CD4-positive, alpha-beta T cell treated with Interleukin-2 at 100 ng/mL for 4 hours (primary cell): Measurements from ENCODE around the gene ADRM1.

Source experiments
- DNase-seq: peaks from one replicate; pipeline ENCODE4 v3.0.0-alpha.2; 2020; ENCODE audit warnings: low spot score

The ADRM1 gene

DNA sequence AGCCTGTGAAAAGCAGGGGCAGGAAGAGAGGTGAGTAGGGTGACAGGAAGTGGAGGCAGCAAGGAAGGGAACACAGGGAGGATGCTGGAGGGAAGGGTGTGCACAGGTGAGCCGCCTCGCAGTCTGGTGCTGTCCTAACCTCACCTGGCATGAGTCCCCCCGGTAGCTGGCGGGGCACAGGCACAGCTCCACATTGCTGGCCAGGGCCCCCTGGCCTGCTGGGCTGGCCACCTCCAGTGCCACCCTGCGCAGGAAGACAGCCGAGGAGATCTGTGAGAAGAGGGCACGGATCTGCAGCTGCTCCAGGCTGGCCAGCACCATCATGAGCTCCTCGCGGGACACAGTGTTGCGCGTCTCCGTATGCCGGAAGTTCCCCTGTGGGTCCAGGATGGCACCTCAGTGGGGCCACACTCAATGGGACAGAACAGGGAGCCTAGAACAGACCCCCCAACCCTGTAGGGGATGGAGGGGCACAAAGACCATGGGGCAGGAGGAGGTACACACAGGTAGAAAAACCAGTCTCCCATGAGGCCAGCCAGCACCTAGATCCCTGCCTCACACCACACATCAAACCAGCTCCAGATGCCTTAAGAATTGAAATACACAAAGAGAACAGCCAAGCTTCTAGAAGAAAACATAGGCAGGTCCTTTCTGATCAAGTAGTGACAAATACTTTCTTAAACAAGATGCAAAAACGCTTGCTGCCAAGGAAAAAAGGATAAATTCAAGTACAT lies 22.5 kb downstream of the ADRM1 start:
- no peak for DNase-seq

DNA sequence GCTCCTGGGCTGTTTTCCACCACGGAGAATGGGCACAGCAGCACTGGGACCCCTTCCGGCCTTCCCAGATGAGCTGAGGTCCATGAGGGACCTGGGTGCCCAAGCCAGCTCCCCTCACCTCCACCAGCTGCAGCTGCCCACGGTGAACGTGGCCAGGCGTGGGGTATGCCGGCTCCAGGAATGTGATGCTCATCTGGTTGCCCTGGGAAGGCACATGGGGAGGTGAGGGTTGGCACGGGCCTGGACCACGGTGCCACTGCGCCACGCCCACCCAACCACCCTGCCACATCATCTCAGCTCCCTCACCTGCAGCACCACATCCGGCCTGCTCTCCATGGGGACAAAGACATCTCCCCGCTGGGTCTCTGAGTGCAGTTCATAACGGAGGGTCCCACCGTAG lies 23.8 kb downstream of the ADRM1 start:
- no peak for DNase-seq

DNA sequence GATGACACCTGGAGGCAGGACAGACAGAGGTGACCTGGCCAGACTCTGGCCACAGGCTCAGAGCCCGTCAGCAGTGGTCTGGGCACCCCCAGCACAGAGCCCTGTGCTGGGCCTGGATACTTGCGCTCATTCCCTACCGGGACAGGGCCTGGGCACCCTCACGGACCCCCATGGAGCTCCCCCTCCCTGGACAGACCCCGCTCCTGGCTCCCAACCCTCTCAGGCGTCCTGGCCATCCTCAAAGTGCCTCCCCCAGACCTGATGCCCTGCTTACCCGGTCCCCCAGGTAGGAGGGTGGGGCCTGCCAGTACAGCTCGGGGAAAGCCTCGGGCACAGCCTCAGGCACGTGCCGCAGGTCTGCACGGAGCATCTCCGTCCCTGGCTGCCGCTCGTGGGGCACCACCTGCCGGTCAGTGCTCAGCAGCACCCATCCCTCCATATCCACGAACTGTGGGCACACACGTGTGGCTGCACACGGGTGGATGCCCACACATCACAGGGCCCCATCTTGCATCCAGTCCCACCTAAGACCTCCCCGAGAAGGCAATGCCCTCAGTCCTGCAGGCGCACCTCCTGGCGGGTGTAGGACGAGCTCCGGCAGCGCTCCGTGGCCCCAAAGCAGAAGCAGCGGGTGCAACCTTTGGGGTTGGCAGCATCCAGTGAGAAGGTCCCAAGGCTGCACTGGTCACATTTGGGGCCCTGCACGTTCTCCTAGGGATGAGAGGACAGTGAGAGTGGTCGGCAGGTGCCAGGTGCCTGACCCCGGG lies 24.3 kb downstream of the ADRM1 start:
- no peak for DNase-seq

DNA sequence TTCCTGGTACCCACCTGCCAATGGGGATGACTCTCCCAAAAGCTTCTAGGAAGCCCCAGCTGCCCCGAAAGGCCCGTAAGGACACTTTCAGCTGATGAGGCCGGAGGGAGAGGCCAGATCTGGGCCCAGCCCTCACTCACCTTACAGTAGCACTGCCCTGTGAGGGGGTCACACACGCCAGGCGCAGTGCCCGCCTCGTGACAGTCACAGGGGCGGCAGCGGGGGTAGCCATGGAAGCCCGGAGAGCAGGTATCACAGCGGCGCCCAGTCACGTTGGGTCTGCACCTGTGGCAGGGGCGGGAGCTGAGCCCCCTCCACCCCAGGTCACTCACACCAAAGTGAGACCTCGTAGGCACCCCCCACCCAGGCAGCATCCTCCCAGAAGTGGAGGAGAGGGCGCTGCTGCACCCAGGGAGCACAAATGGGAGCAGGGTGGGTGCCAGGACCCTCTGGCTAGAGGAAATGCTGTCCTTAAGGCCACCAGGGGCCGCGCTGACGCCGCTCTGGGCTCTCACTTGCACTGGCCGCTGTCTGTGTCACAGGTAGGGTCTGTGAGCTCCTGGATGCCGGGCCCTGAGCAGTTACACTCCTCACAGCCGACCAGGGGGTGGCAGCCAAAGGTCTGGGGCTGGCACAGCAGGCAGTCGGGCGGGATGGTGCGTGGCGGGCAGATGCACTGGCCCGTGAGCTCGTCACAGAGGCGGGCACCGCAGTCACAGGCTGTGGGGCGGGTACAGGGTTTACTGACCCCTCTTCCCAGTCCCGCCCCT lies 25.1 kb downstream of the ADRM1 start:
- no peak for DNase-seq

DNA sequence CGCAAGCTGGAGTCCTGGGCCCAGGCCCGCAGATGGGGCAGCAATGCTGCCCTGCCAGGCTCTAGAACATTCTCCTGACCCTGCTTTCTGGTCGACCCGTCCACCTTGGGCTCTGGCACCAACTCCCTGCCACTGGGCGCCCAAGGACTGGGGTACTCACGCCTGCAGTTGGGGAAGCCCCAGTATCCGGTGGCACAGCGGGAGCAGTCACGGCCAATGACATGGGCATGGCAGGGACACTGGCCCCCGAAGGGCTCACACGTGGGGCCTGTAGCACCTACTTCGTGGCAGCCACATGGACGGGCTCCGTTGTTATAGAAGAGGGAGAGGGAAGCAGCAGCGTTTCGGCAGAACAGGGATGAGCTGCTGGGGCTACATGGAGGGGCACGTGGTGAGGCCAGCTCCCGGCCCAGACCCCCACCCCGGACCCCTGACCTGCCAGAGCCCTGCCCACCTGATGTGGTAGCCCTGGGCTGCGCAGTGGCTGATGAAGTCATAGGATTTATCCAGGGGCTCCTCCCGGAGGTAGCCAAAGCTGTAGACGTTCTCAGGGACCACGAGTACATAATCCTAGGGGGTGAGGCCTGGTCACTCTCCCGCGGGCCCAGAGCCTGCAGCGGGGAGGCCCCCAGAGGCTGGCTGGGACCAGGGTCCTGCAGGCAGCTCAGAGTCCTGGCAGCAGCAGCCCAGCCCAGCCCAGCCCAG lies 26.0 kb downstream of the ADRM1 start:
- no peak for DNase-seq

DNA sequence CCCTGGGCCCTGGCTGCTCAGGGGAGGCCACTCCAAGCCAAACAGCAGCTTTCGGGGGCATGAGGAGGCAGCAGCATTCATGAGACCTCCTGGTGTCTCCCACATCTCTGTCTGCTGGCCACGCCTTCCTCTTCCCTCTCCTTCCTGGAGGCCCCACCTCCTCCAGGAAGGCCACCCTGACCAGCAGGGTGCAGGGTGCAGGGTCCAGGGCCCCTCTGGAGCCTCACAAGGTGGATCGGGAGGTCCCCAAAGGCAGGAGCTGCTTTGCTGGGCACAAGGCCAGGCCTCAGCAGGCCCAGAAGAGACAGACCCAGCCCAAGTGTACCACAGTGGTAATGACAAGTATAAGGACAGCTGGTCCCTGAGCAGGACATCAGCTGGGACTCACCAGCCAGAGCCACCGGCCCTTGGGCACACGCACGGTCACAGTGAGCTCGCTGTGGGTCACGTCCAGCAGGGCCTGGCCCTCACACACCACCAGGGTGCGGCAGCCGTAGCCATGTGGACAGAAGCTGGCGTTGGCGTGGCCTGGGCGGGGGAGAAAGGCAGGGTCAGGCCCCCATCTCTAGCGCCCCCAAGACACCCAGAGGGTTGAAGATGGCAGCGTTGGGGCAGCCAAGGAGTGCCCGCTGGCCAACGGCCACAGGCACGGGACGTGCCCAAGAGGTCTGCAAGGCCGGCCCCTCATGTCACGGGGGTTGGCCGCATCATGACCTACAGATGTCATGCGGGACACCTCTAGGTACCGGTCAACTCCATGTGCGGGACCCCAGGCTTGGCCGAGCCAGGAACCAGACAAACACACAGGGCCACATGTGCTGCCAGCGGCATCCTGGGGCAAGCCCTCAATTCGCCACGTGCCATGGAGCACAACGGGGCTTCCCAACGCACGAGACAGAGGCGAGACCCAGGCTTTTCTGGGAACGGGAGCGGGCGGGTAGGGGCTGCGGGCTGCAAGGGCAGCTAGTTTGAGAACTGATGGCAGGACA lies 26.9 kb downstream of the ADRM1 start:
- DNase-seq = no peak

DNA sequence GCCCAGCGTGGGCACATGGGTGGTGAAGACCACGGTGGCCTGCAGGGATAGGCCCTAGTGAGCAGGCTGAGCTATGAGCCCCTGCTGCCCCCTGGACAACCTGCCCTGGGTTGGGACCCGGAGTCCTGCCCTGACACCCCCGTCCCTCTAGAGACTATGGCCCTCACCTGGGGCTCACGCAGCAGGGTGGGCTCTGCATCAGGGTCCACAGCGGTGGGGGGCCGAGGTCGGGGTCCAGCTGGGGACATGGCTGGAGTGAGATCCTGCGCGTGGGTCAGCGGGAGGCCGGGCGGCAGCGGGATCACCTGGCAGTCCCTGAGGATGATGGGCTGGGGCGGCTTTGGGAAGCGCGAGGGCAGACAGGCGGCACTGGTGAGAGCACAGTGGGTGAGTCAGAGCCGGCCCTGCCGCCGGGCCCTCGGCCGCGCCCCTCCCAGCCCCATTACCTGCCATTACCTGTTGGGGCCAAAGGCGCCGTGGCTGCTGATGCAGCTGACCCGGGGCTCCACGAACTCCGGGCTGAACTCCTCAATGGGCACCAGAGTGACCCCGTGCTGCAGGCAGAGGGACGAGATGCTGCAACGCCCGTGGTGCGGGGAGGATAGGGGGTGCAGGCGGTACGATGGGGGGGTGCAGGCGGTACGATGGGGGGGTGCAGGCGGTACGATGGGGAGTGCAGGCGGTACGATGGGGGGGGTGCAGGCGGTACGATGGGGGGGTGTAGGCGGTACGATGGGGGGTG lies 27.9 kb downstream of the ADRM1 start:
- no peak for DNase-seq

DNA sequence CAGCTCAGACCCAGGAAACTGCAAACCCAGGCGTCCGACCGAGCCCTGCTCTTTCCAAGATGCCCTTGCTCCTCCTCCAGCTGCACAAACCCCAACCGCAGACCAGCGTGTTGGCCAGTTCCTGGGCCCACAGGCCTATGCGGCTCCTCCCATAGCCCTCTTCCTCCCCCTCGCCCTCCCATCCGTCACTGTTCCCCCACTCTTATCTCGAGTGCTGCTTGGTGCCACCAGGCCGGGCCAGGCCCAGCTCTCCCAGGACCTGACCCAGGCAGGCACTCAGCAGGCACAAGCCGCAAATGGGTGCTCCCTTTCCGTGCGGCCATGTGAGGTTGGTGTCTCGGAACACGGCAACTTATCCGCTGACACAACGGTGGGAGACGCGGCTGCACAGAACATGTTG lies 28.6 kb downstream of the ADRM1 start:
- no peak for DNase-seq

DNA sequence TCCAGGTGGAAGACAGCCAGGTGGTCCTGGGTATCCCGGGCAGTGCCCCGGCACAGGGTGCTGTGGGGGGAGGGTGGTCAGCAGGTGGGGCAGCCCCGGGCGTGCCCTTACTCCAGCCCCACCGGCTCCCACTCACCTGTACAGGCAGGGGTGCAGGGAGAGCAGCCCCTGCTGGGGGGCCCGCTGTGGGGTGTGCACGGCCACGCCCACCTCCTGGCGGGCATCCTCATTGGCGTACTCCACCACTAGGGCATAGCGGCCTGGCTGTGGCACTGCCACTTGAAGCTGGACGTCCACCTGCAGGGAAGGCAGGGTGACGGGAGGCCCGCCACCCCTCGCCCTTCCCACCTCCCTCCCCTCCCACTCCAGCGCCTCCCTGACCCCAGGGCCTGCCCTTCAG lies 29.6 kb downstream of the ADRM1 start:
- no peak for DNase-seq

DNA sequence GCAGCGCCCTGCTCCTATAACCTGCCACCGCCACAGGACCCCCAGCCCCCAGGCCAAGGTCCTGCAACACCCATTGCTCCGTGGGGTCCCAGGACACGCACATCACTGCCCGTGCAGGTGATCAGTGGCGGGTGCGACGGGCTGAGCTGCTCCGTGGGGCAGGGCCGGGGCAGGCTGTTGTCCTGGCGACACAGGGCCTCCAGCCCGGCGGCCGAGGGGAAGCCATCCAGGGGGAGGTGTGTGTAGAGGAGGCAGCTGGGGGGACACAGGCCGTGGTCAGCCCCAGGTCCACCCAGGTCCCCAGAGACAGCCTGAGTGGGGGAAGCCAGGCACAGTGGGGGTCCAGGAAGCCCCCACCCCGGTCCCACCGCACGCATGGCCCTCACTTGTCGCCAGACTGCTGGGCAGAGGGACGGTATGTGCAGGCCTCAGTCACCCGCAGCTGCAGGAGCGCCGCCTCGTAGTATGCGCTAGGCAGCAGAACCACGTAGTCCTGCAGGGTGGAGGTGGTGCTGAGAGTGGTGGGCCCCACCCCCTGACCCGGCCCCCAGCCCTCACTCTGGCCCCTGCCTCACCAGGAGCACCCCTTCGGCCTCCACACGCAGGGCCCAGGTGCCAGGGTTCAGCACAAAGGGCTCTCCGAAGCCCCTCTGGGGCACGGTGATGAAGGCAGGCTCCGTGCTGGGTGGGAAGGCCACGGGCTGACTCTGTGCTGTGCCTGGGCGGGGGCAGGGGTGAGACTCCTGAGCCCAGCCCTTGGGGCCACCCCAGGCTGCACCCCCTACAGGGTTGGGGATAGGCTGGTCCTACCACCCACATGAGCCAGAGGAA lies 30.4 kb downstream of the ADRM1 start:
- no peak for DNase-seq

DNA sequence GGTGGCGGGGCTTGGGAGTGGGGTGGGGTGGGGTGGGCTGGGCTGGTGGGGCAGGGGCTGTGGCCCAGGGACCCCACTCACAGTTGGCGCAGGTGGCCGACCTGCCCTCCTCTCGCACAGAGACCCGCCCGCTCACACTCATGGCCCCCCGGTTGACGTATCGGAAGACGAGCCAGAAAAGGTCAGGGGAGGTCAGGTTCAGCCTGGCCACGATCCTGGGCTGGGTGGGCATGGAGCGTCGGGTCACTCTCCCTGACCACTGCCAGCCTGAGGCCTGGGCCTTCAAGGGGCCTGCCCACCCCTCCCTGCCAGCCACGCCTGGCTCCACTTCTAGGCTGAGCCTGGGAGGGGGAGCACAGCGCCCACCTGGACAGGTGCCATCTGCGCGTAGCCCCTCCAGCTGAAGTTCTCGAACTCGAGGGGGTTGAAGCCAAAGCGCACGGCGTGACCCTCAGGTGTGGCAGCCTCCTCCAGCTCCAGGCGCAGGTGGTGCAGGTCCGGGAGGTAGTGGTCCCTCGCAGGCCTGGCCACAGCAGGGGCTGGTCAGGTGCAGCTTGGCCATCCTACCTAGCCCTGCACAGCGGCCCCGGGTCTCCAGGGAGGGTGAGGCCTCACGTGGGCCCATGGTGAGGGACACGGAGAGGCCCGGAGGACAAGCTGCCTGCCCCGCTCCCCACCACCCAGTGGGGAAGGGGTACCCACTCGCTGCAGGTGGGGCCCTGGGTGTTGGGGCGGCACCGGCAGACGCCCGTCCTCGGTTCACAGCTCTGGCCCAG lies 31.2 kb downstream of the ADRM1 start:
- no peak for DNase-seq

DNA sequence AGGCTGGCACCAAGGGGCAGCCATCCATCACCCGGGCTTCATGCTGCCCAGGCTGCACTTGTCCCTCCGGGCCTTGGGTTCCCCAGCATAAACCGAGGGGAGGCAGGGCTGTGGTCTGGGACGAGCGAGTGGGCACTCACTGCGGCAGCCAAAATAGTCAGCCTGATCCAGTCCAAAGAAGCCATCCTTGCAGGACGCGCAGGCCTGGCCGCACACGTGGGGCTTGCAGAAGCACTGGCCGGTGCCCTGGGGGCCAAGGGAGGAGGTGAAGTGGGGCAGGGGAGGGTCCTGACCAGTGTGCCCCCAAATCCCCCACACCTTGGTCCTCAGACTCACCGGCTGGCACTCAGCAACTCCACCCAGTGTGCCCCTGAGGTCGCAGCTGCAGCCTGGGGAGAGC lies 32.1 kb downstream of the ADRM1 start:
- DNase-seq = no peak

DNA sequence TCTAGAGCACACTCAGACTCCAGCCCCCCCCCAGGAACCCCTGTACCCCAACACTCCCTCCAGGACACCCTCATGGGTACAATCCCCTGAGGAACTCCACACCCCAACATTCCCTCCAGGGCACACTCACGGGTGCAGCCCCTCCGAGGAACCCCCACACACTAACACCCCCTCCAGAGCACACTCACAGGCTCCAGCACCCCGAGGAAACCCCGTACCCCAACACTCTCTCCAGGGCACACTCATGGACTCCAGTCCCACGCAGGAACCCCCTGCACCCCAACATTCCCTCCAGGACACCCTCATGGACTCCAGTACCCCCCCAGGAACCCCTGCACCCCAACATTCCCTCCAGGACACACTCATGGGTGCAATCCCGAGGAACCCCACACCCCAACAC lies 32.7 kb downstream of the ADRM1 start:
- no peak for DNase-seq

DNA sequence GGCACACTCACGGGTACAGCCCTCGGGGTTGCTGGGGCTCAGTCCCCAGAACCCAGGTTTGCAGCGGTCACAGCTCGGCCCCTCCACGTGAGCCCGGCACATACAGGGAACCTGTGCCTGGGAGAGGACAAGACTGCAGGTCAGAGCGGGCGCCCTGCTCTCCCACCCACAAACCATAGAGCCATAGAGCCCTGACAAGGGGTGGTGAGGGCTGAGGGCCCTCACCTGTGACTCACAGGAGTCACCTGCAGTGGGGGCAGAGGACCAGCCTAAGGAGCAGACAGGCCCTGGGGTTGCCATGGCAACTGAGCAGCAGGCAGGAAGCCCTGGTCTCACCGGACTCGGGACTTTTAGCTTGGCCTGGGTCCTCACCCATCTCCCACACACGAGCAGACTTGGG lies 33.5 kb downstream of the ADRM1 start:
- DNase-seq = no peak

DNA sequence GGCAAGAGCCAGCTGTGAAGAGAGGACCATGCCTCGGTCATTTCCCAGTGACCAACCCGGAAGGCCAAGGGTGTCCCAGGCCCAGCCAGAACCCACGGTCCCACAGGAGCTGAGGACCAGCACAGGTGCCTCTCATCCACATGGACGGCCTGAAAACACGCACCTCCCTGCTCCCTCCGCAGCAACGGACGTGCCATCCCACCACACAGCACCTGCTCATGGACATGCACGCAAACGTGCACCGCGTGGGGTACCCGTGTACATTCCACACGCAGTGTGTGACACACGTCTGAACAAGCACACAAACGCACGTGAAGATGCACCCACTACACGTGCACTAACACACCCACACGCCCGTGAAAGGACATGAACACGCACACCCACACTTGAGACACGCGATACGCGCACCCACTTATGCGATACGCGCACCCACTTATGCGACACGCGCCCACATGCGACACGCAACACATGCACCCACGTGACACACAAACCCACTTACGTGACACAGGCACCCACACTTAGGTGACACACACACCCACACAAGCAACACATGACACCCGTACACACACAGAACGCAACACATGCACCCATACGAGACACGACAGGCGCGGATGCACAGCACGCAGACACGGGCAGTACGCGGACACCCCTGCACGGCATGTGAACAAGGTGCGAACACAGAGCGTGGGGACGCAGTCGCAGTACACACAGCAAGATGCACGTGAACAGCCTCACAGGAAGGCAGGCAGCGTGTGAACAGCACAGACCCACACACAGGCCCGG lies 34.2 kb downstream of the ADRM1 start:
- no peak for DNase-seq

DNA sequence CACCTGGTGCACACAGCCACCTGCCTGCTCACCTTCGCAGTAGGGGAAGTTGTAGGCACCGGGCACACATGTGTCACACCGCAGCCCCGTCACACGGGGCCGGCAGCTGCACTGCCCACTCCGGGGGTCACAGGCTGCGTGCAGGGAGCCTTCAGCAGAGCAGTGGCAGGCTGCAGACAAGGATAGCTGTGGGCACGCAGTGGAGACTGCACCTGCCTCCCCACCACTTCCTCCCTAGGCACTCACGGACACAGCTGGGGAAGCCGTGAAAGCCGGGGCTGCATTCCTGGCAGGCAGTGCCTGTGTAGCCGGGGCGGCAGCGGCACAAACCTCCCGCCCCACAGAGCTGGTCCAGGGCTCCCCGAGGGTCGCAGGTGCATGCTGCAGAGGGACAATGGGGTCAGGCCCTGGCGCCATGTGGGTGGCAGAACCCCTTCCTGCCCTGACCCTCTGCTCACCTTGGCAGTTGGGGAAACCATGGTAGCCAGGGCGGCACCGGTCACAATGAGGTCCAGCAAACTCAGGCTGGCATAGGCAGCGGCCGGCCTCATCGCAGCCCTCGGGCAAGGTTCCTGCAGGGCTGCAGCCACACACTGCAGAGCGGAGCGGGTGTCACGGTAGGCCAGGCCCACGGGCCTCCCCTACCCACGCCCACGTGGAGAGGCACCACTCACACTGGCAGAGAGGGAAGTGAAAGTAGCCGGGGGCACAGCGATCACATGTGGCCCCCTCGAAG lies 34.9 kb downstream of the ADRM1 start:
- DNase-seq = no peak

DNA sequence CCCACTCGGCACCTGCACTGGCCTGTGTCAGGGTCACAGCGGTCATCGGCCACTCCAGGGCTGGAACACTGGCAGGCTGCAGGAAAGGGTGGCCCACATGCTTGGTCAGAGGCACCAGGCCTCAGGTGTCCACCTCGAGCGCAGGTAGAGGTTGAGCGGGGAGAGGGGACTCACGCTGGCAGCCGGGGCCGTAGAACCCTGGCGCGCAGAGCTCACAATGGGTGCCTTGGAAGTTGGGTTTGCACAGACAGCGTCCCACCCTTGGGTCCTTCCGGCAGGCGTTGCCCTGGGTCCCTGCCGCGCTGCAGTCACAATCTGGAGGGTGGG lies 35.5 kb downstream of the ADRM1 start:
- no peak for DNase-seq
